GM06990 (cell line): Measurements from ENCODE around the gene SCRN2.

Source experiments
- DNase-seq: peaks from one replicate; pipeline ENCODE4 v3.0.0-alpha.2; 2011; ENCODE audit not compliant: insufficient read length; ENCODE audit errors: extremely low read depth
- H3K27me3 ChIP-seq: replicated peaks from 2 replicates; pipeline ENCODE4 v1.6.0; 2011; ENCODE audit warnings: low read length; ENCODE audit not compliant: control insufficient read depth, insufficient read depth
- H3K36me3 ChIP-seq: 2 replicates; pipeline ENCODE4 v1.5.1; 2011; ENCODE audit warnings: low read length; ENCODE audit not compliant: control insufficient read depth, insufficient read depth
- H3K4me3 ChIP-seq: replicated peaks from 2 replicates; pipeline ENCODE4 v1.5.1; 2011; ENCODE audit warnings: low read depth, mild to moderate bottlenecking, control low read depth, low read length
- TF ChIP-seq, protein P1 (sequence below): IDR thresholded peaks from 2 replicates; pipeline ENCODE4 v1.5.1; 2011; ENCODE audit warnings: low read length, control low read depth, mild to moderate bottlenecking, inconsistent platforms; ENCODE audit not compliant: insufficient read depth, poor library complexity, severe bottlenecking

SCRN2 gene

DNA sequence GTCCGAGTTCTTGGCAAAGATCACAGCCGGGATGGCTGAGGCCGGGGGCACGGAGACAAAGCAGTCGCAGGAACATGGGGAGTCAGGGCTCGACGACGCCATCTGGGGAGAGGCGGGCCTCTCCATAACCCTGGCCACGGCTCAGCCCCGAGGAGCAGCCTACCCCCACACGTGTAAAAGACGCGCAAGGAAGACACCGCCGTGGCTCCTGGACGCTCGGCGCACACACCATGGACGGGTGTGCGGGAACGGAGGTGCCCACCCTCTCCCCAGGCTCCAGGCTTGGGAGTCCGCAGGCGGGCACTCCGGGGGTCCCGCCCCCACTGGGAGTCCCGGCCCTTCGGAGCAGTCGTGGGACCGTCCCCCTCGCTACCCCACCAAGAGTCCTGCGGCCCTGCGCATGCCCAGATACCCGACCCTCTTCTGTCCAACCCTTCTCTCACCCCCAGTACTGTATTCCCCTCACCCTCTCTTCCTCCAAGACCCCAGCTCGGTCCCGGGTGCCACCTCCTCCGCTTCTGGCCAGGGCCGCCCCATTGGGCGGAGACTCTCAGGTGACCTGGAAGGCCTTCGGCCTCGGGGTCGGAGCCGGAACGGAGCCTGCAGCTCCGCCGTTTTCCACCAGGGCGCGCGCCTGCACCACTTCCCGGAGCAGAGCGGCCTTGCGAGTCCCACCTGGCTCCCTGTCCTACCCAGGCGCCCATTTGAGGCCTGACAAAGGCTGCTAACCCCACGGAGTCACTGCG is at the start of gene SCRN2:
Gene SCRN2 (minus strand): TSS at position 532 of the 746 bp plus-strand sequence. CDS start 430 bp downstream, at position 102.
- no peaks in the 10 kb centered on the region for H3K27me3 ChIP-seq
- peak within 1 kb of the TSS; percentile 90 for H3K4me3 ChIP-seq
- H3K36me3 ChIP-seq: peaks cover 4% of the 10 kb centered on the region
- TF ChIP-seq, protein P1, sequence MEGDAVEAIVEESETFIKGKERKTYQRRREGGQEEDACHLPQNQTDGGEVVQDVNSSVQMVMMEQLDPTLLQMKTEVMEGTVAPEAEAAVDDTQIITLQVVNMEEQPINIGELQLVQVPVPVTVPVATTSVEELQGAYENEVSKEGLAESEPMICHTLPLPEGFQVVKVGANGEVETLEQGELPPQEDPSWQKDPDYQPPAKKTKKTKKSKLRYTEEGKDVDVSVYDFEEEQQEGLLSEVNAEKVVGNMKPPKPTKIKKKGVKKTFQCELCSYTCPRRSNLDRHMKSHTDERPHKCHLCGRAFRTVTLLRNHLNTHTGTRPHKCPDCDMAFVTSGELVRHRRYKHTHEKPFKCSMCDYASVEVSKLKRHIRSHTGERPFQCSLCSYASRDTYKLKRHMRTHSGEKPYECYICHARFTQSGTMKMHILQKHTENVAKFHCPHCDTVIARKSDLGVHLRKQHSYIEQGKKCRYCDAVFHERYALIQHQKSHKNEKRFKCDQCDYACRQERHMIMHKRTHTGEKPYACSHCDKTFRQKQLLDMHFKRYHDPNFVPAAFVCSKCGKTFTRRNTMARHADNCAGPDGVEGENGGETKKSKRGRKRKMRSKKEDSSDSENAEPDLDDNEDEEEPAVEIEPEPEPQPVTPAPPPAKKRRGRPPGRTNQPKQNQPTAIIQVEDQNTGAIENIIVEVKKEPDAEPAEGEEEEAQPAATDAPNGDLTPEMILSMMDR: peak; percentile 97
- DNase-seq: peak; percentile 94

DNA sequence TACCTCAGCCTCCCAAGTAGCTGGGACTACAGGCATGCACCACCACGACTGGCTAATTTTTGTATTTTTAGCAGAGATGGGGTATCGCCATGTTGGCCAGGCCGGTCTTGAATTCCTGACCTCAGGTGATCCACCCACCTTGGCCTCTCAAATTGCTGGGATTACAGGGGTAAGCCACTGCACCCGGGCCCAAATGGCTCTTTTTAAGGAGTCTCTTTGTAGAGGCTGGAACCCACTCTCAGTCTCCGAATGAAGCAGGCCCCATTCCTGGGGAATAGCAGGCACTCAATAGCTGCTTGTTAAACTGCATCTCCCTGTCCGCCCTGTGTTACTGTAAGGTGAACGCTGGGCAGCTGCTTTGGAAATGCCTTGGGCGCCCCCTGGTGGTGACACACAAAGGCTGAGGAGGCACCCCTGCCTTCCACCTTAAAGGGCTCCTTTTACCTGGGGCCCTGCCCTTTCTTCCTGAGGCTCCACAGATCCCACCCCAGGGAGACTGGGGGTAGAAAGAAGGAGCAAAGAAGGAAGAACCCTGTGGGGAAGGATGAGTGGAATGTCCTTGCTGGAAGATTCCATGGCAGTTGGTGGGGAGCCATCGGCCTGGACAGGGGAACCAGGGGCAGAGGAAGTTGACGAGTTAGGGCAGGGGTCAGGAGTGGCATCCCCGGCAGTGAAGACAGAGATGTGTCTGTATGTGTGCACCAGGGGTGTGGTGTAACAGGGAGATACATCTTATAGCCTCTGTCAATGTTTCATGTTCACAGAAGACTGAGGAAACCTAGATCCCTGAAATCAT is 48.9 kb upstream of the SCRN2 start:
- Histone ChIP-seq H3K4me3 (no peak overlapping the region), H3K27me3 (no peaks in the 10 kb centered on the region), H3K36me3 (no peaks in the 10 kb centered on the region)
- peak; percentile 48 for DNase-seq
- TF ChIP-seq, protein P1: peak; percentile 89

DNA sequence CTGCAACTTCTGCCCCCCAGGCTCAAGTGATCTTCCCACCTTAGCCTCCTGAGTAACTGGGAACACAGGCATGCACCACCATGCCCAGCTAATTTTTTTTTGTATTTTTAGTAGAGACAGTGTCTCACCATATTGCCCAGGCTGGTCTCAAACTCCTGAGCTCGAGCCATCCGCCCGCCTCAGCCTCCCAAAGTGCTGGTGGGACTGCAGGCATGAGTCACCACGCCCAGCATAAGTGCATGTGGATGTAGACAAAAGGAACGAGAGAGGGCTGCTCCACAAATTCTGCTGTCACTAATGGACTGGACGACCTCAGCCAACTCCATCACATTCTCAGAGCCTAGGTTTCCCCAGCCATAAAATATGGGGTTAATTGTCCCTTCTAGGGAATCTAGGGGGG is 47.2 kb upstream of the SCRN2 start:
- no peaks in the 10 kb centered on the region for H3K36me3 ChIP-seq
- no peaks in the 10 kb centered on the region for H3K27me3 ChIP-seq
- H3K4me3 ChIP-seq: no peak overlapping the region
- TF ChIP-seq, protein P1: no peak
- DNase-seq: no peak

- no peak for DNase-seq
- no peaks in the 10 kb centered on the region for H3K27me3 ChIP-seq
- H3K4me3 ChIP-seq: no peak overlapping the region
- H3K36me3 ChIP-seq: no peaks in the 10 kb centered on the region
- TF ChIP-seq, protein P1: no peak
Observed at GRCh38 chr17:47884905-47885730, 44.0 kb upstream of the SCRN2 start.

GRCh38 chr17:47884427-47884740 is 43.3 kb upstream of the SCRN2 start:
- TF ChIP-seq, protein P1: no peak
- no peak overlapping the region for H3K4me3 ChIP-seq
- no peak for DNase-seq
- no peaks in the 10 kb centered on the region for H3K36me3 ChIP-seq
- no peaks in the 10 kb centered on the region for H3K27me3 ChIP-seq
